Measurements from ENCODE around the gene C17orf75. TPM values are rescaled to one million over a fixed set of nuclear protein-coding genes. Genes with fewer than 3 reads are reported as not detected.

The C17orf75 gene
- total and polyA plus RNA-seq, 2 of the 8 experiments (the other 6 are each of a cell fraction or from before 2014, with no cell fraction given) = 15.8 to 42.6 TPM

- TF ChIP-seq ATF3 (IDR thresholded peaks at IDR 0.05; ENCODE audit: insufficient read depth, low read depth, low read length) (no peak), MAFK (IDR thresholded peaks at IDR 0.05; ENCODE audit: low read depth, low read length) (no peak), POLR2AphosphoS5 (IDR thresholded peaks at IDR 0.05; ENCODE audit: low read depth, low read length) (peak; percentile 69; the same call in 1 of the 2 replicates), SIX5 (IDR thresholded peaks at IDR 0.05; ENCODE audit: low read depth, low read length) (no peak), HDAC2 (IDR thresholded peaks at IDR 0.05; ENCODE audit: borderline replicate concordance in 1 of 2, low read depth in 2 of 2, low read length in 2 of 2) (peak in 1 of 2 experiments; percentile 64; a peak in 1 of 4 replicates), SUZ12 (IDR thresholded peaks at IDR 0.05; ENCODE audit: low read length) (no peak), TAF7 (optimal IDR thresholded peaks at IDR 0.05; ENCODE audit: borderline replicate concordance, low read depth, low read length) (peak; percentile 84), BRCA1 (IDR thresholded peaks at IDR 0.05; ENCODE audit: low read depth, low read length) (no peak), GABPA (IDR thresholded peaks at IDR 0.05; ENCODE audit: borderline replicate concordance, insufficient read depth, low read length) (peak; percentile 90), RFX5 (IDR thresholded peaks at IDR 0.05; ENCODE audit: borderline replicate concordance, low read depth, low read length) (no peak), NANOG (IDR thresholded peaks at IDR 0.05; ENCODE audit: insufficient read depth, low read depth, low read length, poor library complexity, severe bottlenecking) (no peak), SP1 (IDR thresholded peaks at IDR 0.05; ENCODE audit: low read depth, low read length) (peak; percentile 77; the same call in 1 of the 2 replicates), RBBP5 (IDR thresholded peaks at IDR 0.05; ENCODE audit: borderline replicate concordance, low read depth, low read length) (peak; percentile 96), SAP30 (IDR thresholded peaks at IDR 0.05; ENCODE audit: insufficient read depth, insufficient replicate concordance, low read length) (no peak), MAX (IDR thresholded peaks at IDR 0.05) (peak; percentile 80), NRF1 (IDR thresholded peaks at IDR 0.05; ENCODE audit: low read depth, low read length) (no peak), EZH2 (IDR thresholded peaks at IDR 0.05; ENCODE audit: low read depth, low read length, severe bottlenecking) (no peak), BCL11A (IDR thresholded peaks at IDR 0.05; ENCODE audit: low read depth in 2 of 2, low read length in 2 of 2) (no peak), ATF2 (IDR thresholded peaks at IDR 0.05; ENCODE audit: low read length) (no peak), RNF2 (IDR thresholded peaks at IDR 0.05; ENCODE audit: borderline replicate concordance, low read depth, low read length, missing control alignments, poor library complexity, severe bottlenecking) (no peak)
Measured at GRCh38 chr17:32341857-32342602, at the start of gene C17orf75 (continued).
